GM12891 (cell line): Measurements from ENCODE around the gene ZEB2.

ENCODE experiments used
- POLR2A ChIP-seq: IDR thresholded peaks from 2 replicates; pipeline ENCODE4 v1.6.1; 2011; ENCODE audit warnings: low read depth, low read length, control low read depth
- POLR2AphosphoS5 ChIP-seq: IDR thresholded peaks from 2 replicates; pipeline ENCODE4 v1.6.1; 2011; ENCODE audit warnings: low read depth, low read length, control low read depth
- SPI1 ChIP-seq: IDR thresholded peaks from 2 replicates; pipeline ENCODE4 v1.6.1; 2011; ENCODE audit warnings: low read depth, low read length, control low read depth
- TAF1 ChIP-seq: IDR thresholded peaks from 2 replicates; pipeline ENCODE4 v1.6.1; 2011; ENCODE audit warnings: low read depth, low read length, control low read depth

GRCh38 chr2:144505245-144505831 lies 14.6 kb downstream of the ZEB2 start:
- no peak for TF ChIP-seq POLR2A
- no peak for TF ChIP-seq POLR2AphosphoS5
- no peak for TF ChIP-seq SPI1
- no peak for TF ChIP-seq TAF1
